ENCODE measurements around the gene RPS24.

- TF ChIP-seq CTCF (IDR thresholded peaks at IDR 0.05; ENCODE audit: insufficient read depth, low read length, poor library complexity, severe bottlenecking): no peak
- no peak for TF ChIP-seq EZH2phosphoT487 (conservative IDR thresholded peaks at IDR 0.05; ENCODE audit: low read length)
Observed at GRCh38 chr10:78009662-78010061, 24.0 kb upstream of the RPS24 start.
